Astrocyte (in vitro differentiated cells and primary cell): Measurements from ENCODE around the gene RNH1. TPM values are rescaled to one million over a fixed set of nuclear protein-coding genes. Genes with fewer than 3 reads are reported as not detected.
A peak's percentile ranks its signal among the peaks of the same experiment; 100 is the strongest.
"Not testable (repeated sequence)": the region's sequence is repeated elsewhere in the genome, so short reads cannot be mapped to it uniquely, and the experiment has no call there.

Experiments used
- DNase-seq: peaks from one replicate; pipeline ENCODE4 v3.0.0-alpha.2; 2010; ENCODE audit warnings: low read depth
- FAIRE-seq: peaks from 2 replicates; lab custom pipeline; 2011; peaks lifted over from hg19 to GRCh38; lab: Jason Lieb, UNC
- H2AFZ ChIP-seq: 2 replicates; pipeline ENCODE4 v1.6.0; 2012; ENCODE audit warnings: low read depth, low read length, inconsistent platforms
- H3K27ac ChIP-seq: 2 replicates; pipeline ENCODE4 v1.5.1; 2011; ENCODE audit warnings: low read depth, low read length, inconsistent platforms
- H3K27me3 ChIP-seq: 2 replicates; pipeline ENCODE4 v1.6.0; 2011; ENCODE audit warnings: low read length, inconsistent platforms; ENCODE audit not compliant: insufficient read depth
- H3K36me3 ChIP-seq: 2 replicates; pipeline ENCODE4 v1.5.1; 2011; ENCODE audit warnings: low read length, inconsistent platforms; ENCODE audit not compliant: insufficient read depth
- H3K4me1 ChIP-seq: 2 replicates; pipeline ENCODE4 v1.5.1; 2011; ENCODE audit warnings: low read length, inconsistent platforms; ENCODE audit not compliant: insufficient read depth
- H3K4me2 ChIP-seq: 2 replicates; pipeline ENCODE4 v1.6.0; 2012; ENCODE audit warnings: low read length, inconsistent platforms
- H3K4me3 ChIP-seq: 2 replicates; pipeline ENCODE4 v1.5.1; 2011; ENCODE audit warnings: low read depth, mild to moderate bottlenecking, low read length, inconsistent platforms; ENCODE audit not compliant: insufficient read depth
- H3K79me2 ChIP-seq: 2 replicates; pipeline ENCODE4 v1.6.0; 2012; ENCODE audit warnings: mild to moderate bottlenecking, low read length, inconsistent platforms; ENCODE audit not compliant: insufficient read depth
- H3K9ac ChIP-seq: 2 replicates; pipeline ENCODE4 v1.6.0; 2012; ENCODE audit warnings: mild to moderate bottlenecking, low read length, inconsistent platforms
- H3K9me3 ChIP-seq: 2 replicates; pipeline ENCODE4 v1.5.1; 2012; ENCODE audit warnings: low read depth, mild to moderate bottlenecking, low read length, inconsistent platforms; ENCODE audit not compliant: insufficient read depth
- H4K20me1 ChIP-seq: 2 replicates; pipeline ENCODE4 v1.6.0; 2012; ENCODE audit warnings: low read length, inconsistent platforms; ENCODE audit not compliant: insufficient read depth
- H3K27ac Mint-ChIP-seq: one replicate; pipeline ENCODE4 v1.8.0; 2021; ENCODE audit warnings: mild to moderate bottlenecking, mixed read lengths; ENCODE audit not compliant: unreplicated experiment
- H3K27me3 Mint-ChIP-seq: one replicate; pipeline ENCODE4 v1.8.0; 2021; ENCODE audit warnings: low read depth, mixed read lengths; ENCODE audit not compliant: unreplicated experiment
- H3K36me3 Mint-ChIP-seq: one replicate; pipeline ENCODE4 v1.8.0; 2021; ENCODE audit warnings: low read depth, mixed read lengths; ENCODE audit not compliant: unreplicated experiment
- H3K4me1 Mint-ChIP-seq: one replicate; pipeline ENCODE4 v1.8.0; 2021; ENCODE audit warnings: low read depth, mixed read lengths; ENCODE audit not compliant: unreplicated experiment
- H3K4me3 Mint-ChIP-seq: one replicate; pipeline ENCODE4 v1.8.0; 2021; ENCODE audit warnings: mild to moderate bottlenecking, moderate library complexity, mixed read lengths; ENCODE audit not compliant: unreplicated experiment
- H3K9me3 Mint-ChIP-seq: one replicate; pipeline ENCODE4 v1.8.0; 2021; ENCODE audit warnings: mild to moderate bottlenecking, mixed read lengths; ENCODE audit not compliant: unreplicated experiment
- CTCF ChIP-seq: IDR thresholded peaks from 2 replicates; pipeline ENCODE4 v1.5.1; 2011; ENCODE audit warnings: low read depth, mild to moderate bottlenecking, inconsistent platforms, low read length, moderate library complexity; ENCODE audit not compliant: insufficient read depth
- EZH2 ChIP-seq: IDR thresholded peaks from 2 replicates; pipeline ENCODE4 v1.6.1; 2012; ENCODE audit warnings: mild to moderate bottlenecking, low read length, inconsistent platforms; ENCODE audit not compliant: insufficient read depth
- total RNA-seq: library from RNA; stranded (reverse); gene quantifications from 2 replicates; pipeline ENCODE4 v1.2.1, GENCODE V29; 2021

Gene RNH1
- total RNA-seq, 1 donor from 2014 or later, result 117 TPM

GRCh38 chr11:520428-521176 lies 13.6 kb upstream of the RNH1 start:
- Mint-ChIP-seq H3K4me1 (no peaks in the 10 kb centered on the region), H3K36me3 (peaks cover 18% of the 10 kb centered on the region), H3K27me3 (no peaks in the 10 kb centered on the region), H3K9me3 (peaks cover 14% of the 10 kb centered on the region), H3K4me3 (no peak overlapping the region), H3K27ac (no peak overlapping the region)
- Histone ChIP-seq H3K79me2 (no peaks in the 10 kb centered on the region), H4K20me1 (no peaks in the 10 kb centered on the region), H3K27me3 (no peaks in the 10 kb centered on the region), H3K27ac (no peak overlapping the region), H3K9ac (no peak overlapping the region), H3K4me1 (no peaks in the 10 kb centered on the region), H3K9me3 (no peaks in the 10 kb centered on the region), H2AFZ (no peak overlapping the region), H3K36me3 (peaks cover 3% of the 10 kb centered on the region), H3K4me3 (no peak overlapping the region), H3K4me2 (no peak overlapping the region)
- FAIRE-seq, result no peak
- DNase-seq, result no peak
- TF ChIP-seq CTCF (no peak), EZH2 (no peak)

GRCh38 chr11:518463-519202 lies 11.6 kb upstream of the RNH1 start:
- Histone ChIP-seq H3K4me3 (peak overlapping the region; percentile 25), H3K9me3 (no peaks in the 10 kb centered on the region), H2AFZ (peak overlapping the region; percentile 50), H3K4me1 (no peaks in the 10 kb centered on the region), H3K9ac (no peak overlapping the region), H3K27me3 (no peaks in the 10 kb centered on the region), H4K20me1 (no peaks in the 10 kb centered on the region), H3K36me3 (peaks cover 3% of the 10 kb centered on the region), H3K4me2 (peak overlapping the region; percentile 67), H3K79me2 (no peaks in the 10 kb centered on the region), H3K27ac (no peak overlapping the region)
- peaks cover 14% of the 10 kb centered on the region for H3K9me3 Mint-ChIP-seq
- TF ChIP-seq CTCF (peak; percentile 39), EZH2 (no peak)
- H3K27ac Mint-ChIP-seq, result no peak overlapping the region
- H3K4me3 Mint-ChIP-seq, result no peak overlapping the region
- FAIRE-seq (no peak), DNase-seq (peak; percentile 89)
- H3K4me1 Mint-ChIP-seq, result no peaks in the 10 kb centered on the region
- H3K27me3 Mint-ChIP-seq, result no peaks in the 10 kb centered on the region
- peaks cover 25% of the 10 kb centered on the region for H3K36me3 Mint-ChIP-seq

- not testable (repeated sequence) for H3K36me3 ChIP-seq, H3K4me1 ChIP-seq, H3K4me3 ChIP-seq, H3K27me3 ChIP-seq, DNase-seq, H2AFZ ChIP-seq, H3K9me3 ChIP-seq, H3K9ac ChIP-seq, H3K4me1 Mint-ChIP-seq, H3K4me2 ChIP-seq, H3K27ac ChIP-seq, FAIRE-seq, H3K79me2 ChIP-seq, H4K20me1 ChIP-seq, H3K4me3 Mint-ChIP-seq, H3K27me3 Mint-ChIP-seq, H3K27ac Mint-ChIP-seq
- Mint-ChIP-seq H3K36me3 (peaks cover 32% of the 10 kb centered on the region), H3K9me3 (peaks cover 14% of the 10 kb centered on the region)
Observed at GRCh38 chr11:516918-517685, 10.1 kb upstream of the RNH1 start.
